Neural cell (in vitro differentiated cells): ENCODE data around the gene ROR2. TPM values are rescaled to one million over a fixed set of nuclear protein-coding genes. Genes with fewer than 3 reads are reported as not detected.

Experiments
- H2AFZ ChIP-seq: fragments of 200-600, 300-800 bp; sonication (generic), shearing (Covaris generic); 2 replicates; pipeline ENCODE4 v1.6.0; 2014; ENCODE audit warnings: low read depth, mild to moderate bottlenecking, antibody characterized with exemption, low read length, moderate library complexity
- H3F3A ChIP-seq: fragments of 200-600 bp; shearing (Covaris generic); 2 replicates; pipeline ENCODE4 v1.6.1; 2016; ENCODE audit warnings: mild to moderate bottlenecking, moderate library complexity, mixed read lengths, antibody characterized with exemption, low read length; ENCODE audit not compliant: insufficient read depth, poor library complexity, severe bottlenecking
- H3K27ac ChIP-seq: fragments of 200-600, 300-800 bp; sonication (generic), shearing (Covaris generic); 2 replicates; pipeline ENCODE4 v1.5.1; 2014; ENCODE audit warnings: mild to moderate bottlenecking, low read length, moderate library complexity
- H3K27me3 ChIP-seq: fragments of 300-800, 200-600 bp; sonication (generic), shearing (Covaris generic); 2 replicates; pipeline ENCODE4 v1.6.0; 2014; ENCODE audit warnings: mild to moderate bottlenecking, low read depth, low read length, moderate library complexity; ENCODE audit not compliant: insufficient read depth
- H3K36me3 ChIP-seq: fragments of 300-800, 200-600 bp; sonication (generic), shearing (Covaris generic); 2 replicates; pipeline ENCODE4 v1.5.1; 2014; ENCODE audit warnings: mild to moderate bottlenecking, antibody characterized with exemption, low read length, moderate library complexity; ENCODE audit not compliant: insufficient read depth
- H3K4me2 ChIP-seq: fragments of 300-800, 200-600 bp; sonication (generic), shearing (Covaris generic); 2 replicates; pipeline ENCODE4 v1.6.0; 2014; ENCODE audit warnings: mild to moderate bottlenecking, low read length
- H3K4me3 ChIP-seq: fragments of 300-800, 200-600 bp; sonication (generic), shearing (Covaris generic); 2 replicates; pipeline ENCODE4 v1.5.1; 2014; ENCODE audit warnings: mild to moderate bottlenecking, low read length, moderate library complexity
- H3K79me2 ChIP-seq: fragments of 200-600 bp; shearing (Covaris generic); replicated peaks from 2 replicates; pipeline ENCODE4 v1.6.0; 2014; ENCODE audit warnings: mild to moderate bottlenecking, low read length, moderate library complexity; ENCODE audit not compliant: insufficient read depth
- H3K9ac ChIP-seq: fragments of 300-800, 200-600 bp; sonication (generic), shearing (Covaris generic); 2 replicates; pipeline ENCODE4 v1.6.1; 2016; ENCODE audit warnings: mild to moderate bottlenecking, low read length, mixed read lengths
- H3K9me2 ChIP-seq: fragments of 200-600 bp; shearing (Covaris generic); 2 replicates; pipeline ENCODE4 v1.6.1; 2016; ENCODE audit warnings: mild to moderate bottlenecking, low read length, mixed read lengths; ENCODE audit not compliant: insufficient read depth
- H3K9me3 ChIP-seq: fragments of 200-600, 300-800 bp; sonication (generic), shearing (Covaris generic); 2 replicates; pipeline ENCODE4 v1.6.1; 2016; ENCODE audit warnings: mild to moderate bottlenecking, mixed run types, low read length, moderate library complexity, mixed read lengths
- H4K20me1 ChIP-seq: fragments of 200-600 bp; shearing (Covaris generic); 2 replicates; pipeline ENCODE4 v1.6.1; 2016; ENCODE audit warnings: mild to moderate bottlenecking, mixed run types; ENCODE audit not compliant: insufficient read depth
- EP300 ChIP-seq: fragments of 450-650 bp; conservative IDR thresholded peaks from 2 replicates; pipeline ENCODE4 v1.6.1; 2014; ENCODE audit warnings: antibody characterized with exemption, mild to moderate bottlenecking, moderate library complexity; ENCODE audit not compliant: poor library complexity, severe bottlenecking
- EZH2 ChIP-seq: fragments of 200-600, 300-800 bp; shearing (Covaris generic), sonication (generic); IDR thresholded peaks from 2 replicates; pipeline ENCODE4 v1.6.1; 2014; ENCODE audit warnings: antibody characterized with exemption, low read length, borderline replicate concordance, mild to moderate bottlenecking; ENCODE audit not compliant: insufficient read depth, poor library complexity, severe bottlenecking
- MXI1 ChIP-seq: fragments of 450-650 bp; conservative IDR thresholded peaks from 2 replicates; pipeline ENCODE4 v1.6.1; 2014; ENCODE audit warnings: antibody characterized with exemption, mild to moderate bottlenecking; ENCODE audit not compliant: poor library complexity, severe bottlenecking
- POLR2AphosphoS5 ChIP-seq: IDR thresholded peaks from 2 replicates; pipeline ENCODE4 v1.6.1; 2012
- RAD21 ChIP-seq: fragments of 450-650 bp; conservative IDR thresholded peaks from 2 replicates; pipeline ENCODE4 v1.6.1; 2014; ENCODE audit warnings: antibody characterized with exemption, mild to moderate bottlenecking, moderate library complexity
- REST ChIP-seq: IDR thresholded peaks from 2 replicates; pipeline ENCODE4 v1.6.1; 2012; ENCODE audit warnings: borderline replicate concordance
- SMC3 ChIP-seq: fragments of 450-650 bp; conservative IDR thresholded peaks from 2 replicates; pipeline ENCODE4 v1.6.1; 2014; ENCODE audit warnings: antibody characterized with exemption, mild to moderate bottlenecking, moderate library complexity; ENCODE audit not compliant: poor library complexity
- TAF1 ChIP-seq: IDR thresholded peaks from 2 replicates; pipeline ENCODE4 v1.6.1; 2012; ENCODE audit warnings: low read depth
- polyA plus RNA-seq: library from polyadenylated mRNA; depleted of rRNA; stranded (reverse); fragments of >200 nt; gene quantifications from 2 replicates; pipeline ENCODE4 v1.2.3, GENCODE V29; 2014
- TF ChIP-seq, protein P1 (sequence below): fragments of 450-650 bp; IDR thresholded peaks from 2 replicates; pipeline ENCODE4 v1.5.1; 2014; ENCODE audit warnings: antibody characterized with exemption, mild to moderate bottlenecking, moderate library complexity; ENCODE audit not compliant: poor library complexity, severe bottlenecking

The ROR2 gene
- polyA plus RNA-seq, 1 donor from 2014 or later: 0.33 TPM

DNA sequence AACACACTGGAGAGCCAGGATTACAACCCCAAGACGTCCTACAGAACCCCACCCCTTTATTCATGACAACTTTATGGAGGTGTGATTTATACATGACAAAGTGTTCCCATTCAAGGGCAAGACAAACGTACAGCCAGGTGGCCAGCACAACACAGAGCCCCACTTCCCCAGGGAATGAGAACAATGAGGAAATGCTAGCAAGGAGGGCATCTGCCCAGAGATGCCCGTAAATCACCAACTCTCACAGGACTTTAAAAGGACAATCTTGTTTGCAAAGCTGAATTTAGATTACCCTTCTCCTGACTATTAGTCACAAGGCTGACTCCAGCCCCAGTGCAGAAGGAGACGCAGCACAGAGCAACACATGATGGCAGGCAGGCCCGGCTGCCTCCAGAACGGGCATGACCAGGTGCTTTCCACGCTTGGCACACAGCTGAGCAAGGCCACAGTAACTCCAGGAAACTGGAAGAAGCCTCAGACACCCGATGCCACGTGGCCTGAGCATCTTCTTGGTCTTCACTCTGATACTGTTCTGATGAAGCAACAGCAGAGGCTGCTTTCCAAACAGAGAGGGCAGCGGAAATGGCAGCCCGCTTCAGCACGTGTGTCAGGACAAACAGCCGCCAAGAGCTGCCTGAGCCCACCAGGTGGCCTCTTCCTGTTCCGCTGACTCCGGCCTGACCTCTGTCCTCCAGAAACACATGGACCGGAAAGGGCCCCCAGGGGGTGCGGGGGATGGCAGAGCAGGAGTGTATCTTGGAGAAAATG lies 51.4 kb downstream of the ROR2 start:
- TF ChIP-seq EP300 (no peak), REST (no peak), MXI1 (no peak), SMC3 (no peak), TAF1 (no peak), POLR2AphosphoS5 (no peak), RAD21 (no peak), EZH2 (no peak)
- TF ChIP-seq, protein P1, sequence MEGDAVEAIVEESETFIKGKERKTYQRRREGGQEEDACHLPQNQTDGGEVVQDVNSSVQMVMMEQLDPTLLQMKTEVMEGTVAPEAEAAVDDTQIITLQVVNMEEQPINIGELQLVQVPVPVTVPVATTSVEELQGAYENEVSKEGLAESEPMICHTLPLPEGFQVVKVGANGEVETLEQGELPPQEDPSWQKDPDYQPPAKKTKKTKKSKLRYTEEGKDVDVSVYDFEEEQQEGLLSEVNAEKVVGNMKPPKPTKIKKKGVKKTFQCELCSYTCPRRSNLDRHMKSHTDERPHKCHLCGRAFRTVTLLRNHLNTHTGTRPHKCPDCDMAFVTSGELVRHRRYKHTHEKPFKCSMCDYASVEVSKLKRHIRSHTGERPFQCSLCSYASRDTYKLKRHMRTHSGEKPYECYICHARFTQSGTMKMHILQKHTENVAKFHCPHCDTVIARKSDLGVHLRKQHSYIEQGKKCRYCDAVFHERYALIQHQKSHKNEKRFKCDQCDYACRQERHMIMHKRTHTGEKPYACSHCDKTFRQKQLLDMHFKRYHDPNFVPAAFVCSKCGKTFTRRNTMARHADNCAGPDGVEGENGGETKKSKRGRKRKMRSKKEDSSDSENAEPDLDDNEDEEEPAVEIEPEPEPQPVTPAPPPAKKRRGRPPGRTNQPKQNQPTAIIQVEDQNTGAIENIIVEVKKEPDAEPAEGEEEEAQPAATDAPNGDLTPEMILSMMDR: no peak

DNA sequence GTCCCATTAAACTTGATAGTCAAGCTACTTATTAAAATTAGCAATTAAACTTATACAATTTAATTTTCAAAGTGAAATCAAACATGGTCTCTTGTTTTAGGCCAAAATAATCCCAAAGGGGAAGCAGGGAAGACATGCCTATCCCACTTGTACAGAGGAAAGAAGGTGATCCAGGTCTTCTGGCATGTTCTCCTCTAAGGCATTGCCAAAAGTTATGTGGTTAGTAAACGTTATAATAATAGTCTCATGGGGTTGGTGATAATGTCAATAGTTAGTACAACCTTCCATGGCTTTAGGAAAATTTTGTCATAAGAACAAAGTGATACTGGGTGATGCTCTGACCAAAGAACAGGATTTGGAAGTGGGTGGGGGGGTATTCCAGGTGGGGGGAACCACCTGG lies 52.8 kb downstream of the ROR2 start:
- Histone ChIP-seq H3K4me2 (no peak overlapping the region), H3K27me3 (no peaks in the 10 kb centered on the region), H3K9me3 (no peaks in the 10 kb centered on the region), H3K27ac (no peak overlapping the region), H3K9ac (no peak overlapping the region), H3K9me2 (no peaks in the 10 kb centered on the region), H2AFZ (no peak overlapping the region), H4K20me1 (no peaks in the 10 kb centered on the region), H3K79me2 (no peaks in the 10 kb centered on the region), H3K4me3 (no peak overlapping the region), H3F3A (no peaks in the 10 kb centered on the region), H3K36me3 (no peaks in the 10 kb centered on the region)
- TF ChIP-seq SMC3: no peak
- TF ChIP-seq MXI1: no peak
- no peak for TF ChIP-seq TAF1
- TF ChIP-seq EP300: no peak
- TF ChIP-seq, protein P1: no peak
- no peak for TF ChIP-seq EZH2
- no peak for TF ChIP-seq RAD21
- TF ChIP-seq POLR2AphosphoS5: no peak
- no peak for TF ChIP-seq REST

More for the DNA sequence above, 51.4 kb downstream of the ROR2 start:
- Histone ChIP-seq H3K4me3 (no peak overlapping the region), H3F3A (no peaks in the 10 kb centered on the region), H3K4me2 (no peak overlapping the region), H4K20me1 (no peaks in the 10 kb centered on the region), H3K27me3 (no peaks in the 10 kb centered on the region), H2AFZ (no peak overlapping the region), H3K9ac (no peak overlapping the region), H3K27ac (no peak overlapping the region), H3K79me2 (no peaks in the 10 kb centered on the region), H3K9me3 (no peaks in the 10 kb centered on the region), H3K36me3 (no peaks in the 10 kb centered on the region), H3K9me2 (no peaks in the 10 kb centered on the region)
